WERI-Rb-1 (cell line): ENCODE results near the gene LITAFD.

Experiments
- DNase-seq: peaks from one replicate; pipeline ENCODE4 v3.0.0-alpha.2; 2020
- H3K27ac ChIP-seq: fragments of 250-450 bp; sonication (Bioruptor Pico); 2 replicates; pipeline ENCODE4 v1.5.1; 2020; ENCODE audit warnings: mild to moderate bottlenecking, moderate library complexity
- H3K27me3 ChIP-seq: fragments of 250-450 bp; sonication (Bioruptor Pico); 2 replicates; pipeline ENCODE4 v1.5.1; 2021; ENCODE audit warnings: mild to moderate bottlenecking, low read depth, moderate library complexity; ENCODE audit not compliant: insufficient read depth, severe bottlenecking
- H3K36me3 ChIP-seq: fragments of 250-450 bp; sonication (Bioruptor Pico); 2 replicates; pipeline ENCODE4 v1.5.1; 2020; ENCODE audit warnings: mild to moderate bottlenecking, moderate library complexity
- H3K4me3 ChIP-seq: 2 replicates; pipeline ENCODE4 v1.5.1; 2011; ENCODE audit warnings: low read depth, mild to moderate bottlenecking, control low read depth, low read length
- H3K9me3 ChIP-seq: fragments of 250-450 bp; sonication (Bioruptor Pico); 2 replicates; pipeline ENCODE4 v1.5.1; 2021; ENCODE audit warnings: mild to moderate bottlenecking, moderate library complexity; ENCODE audit not compliant: severe bottlenecking
- TF ChIP-seq, protein P1 (sequence below): IDR thresholded peaks from 2 replicates; pipeline ENCODE4 v1.5.1; 2011; ENCODE audit warnings: low read depth, mild to moderate bottlenecking, control low read depth, inconsistent platforms, low read length

Gene LITAFD

DNA sequence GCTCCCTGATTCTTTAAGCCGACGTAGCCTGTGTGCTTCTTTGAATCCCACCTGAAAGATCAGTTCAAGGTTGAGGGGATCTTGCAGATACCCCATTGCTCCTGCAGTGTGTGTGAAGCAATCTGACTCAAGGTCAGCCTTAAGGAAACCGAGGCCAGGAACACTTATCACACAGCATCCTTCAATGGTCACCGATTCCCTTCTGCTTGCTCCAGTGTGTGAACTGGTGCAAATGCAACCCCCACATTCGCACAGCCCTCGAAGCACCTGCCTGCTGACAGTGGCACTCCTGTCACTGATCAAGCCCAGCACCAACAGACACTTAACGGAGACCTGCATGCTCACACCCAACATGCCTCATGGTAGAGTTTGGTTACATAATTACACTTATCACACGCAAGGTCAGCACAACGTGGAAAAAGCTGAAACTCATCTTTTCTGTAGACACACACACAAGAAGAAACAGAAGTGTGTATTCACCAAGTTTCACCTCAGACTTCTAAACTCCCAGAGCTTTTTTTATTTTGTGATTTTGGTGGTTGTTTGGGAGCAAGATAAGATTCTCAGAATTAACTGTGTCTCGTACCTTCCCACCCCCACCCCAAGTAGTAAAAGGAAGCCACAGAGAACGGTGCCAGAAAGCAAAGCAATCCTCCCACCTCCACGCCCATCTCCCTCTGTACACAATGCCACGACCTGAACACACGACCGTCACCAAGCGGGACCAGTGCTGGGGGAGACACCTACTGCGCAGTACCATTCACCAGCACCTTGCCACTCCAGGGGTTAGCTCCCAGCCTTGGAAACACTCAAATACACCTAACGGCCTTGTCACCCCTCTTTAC lies 37.2 kb downstream of the LITAFD start:
- no peaks in the 10 kb centered on the region for H3K27me3 ChIP-seq
- H3K4me3 ChIP-seq, result no peak overlapping the region
- H3K9me3 ChIP-seq, result no peaks in the 10 kb centered on the region
- peaks cover 81% of the 10 kb centered on the region for H3K36me3 ChIP-seq
- H3K27ac ChIP-seq, result no peak overlapping the region
- TF ChIP-seq, protein P1, sequence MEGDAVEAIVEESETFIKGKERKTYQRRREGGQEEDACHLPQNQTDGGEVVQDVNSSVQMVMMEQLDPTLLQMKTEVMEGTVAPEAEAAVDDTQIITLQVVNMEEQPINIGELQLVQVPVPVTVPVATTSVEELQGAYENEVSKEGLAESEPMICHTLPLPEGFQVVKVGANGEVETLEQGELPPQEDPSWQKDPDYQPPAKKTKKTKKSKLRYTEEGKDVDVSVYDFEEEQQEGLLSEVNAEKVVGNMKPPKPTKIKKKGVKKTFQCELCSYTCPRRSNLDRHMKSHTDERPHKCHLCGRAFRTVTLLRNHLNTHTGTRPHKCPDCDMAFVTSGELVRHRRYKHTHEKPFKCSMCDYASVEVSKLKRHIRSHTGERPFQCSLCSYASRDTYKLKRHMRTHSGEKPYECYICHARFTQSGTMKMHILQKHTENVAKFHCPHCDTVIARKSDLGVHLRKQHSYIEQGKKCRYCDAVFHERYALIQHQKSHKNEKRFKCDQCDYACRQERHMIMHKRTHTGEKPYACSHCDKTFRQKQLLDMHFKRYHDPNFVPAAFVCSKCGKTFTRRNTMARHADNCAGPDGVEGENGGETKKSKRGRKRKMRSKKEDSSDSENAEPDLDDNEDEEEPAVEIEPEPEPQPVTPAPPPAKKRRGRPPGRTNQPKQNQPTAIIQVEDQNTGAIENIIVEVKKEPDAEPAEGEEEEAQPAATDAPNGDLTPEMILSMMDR, result no peak
- no peak for DNase-seq

DNA sequence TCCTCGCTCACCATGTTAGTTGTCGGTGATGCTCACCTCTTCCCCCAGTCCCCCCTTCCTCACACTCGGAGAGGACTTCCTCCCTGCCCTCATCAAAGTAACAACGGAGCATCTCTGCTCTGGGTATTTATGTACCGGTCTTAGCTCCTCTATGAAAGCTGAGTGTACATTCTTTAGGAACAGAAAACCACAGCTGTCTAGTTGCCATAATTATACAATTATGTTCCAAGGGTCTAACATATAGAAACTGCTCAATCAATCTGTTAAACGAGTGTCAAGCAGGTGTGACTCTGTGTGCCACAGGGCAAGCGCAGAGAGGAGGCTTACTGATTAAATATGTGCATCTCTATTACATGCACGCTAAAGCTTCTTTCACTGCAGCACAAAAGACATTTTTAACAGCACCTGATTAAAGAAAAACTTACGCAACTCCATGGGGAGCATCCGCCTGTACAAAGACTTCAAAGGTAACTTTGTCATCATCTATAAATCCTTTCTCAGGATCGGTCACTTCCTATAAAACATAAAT lies 37.8 kb downstream of the LITAFD start:
- no peak overlapping the region for H3K27ac ChIP-seq
- H3K4me3 ChIP-seq, result no peak overlapping the region
- TF ChIP-seq, protein P1, result no peak
- H3K27me3 ChIP-seq, result no peaks in the 10 kb centered on the region
- H3K9me3 ChIP-seq, result no peaks in the 10 kb centered on the region
- H3K36me3 ChIP-seq, result peaks cover 79% of the 10 kb centered on the region
- no peak for DNase-seq

DNA sequence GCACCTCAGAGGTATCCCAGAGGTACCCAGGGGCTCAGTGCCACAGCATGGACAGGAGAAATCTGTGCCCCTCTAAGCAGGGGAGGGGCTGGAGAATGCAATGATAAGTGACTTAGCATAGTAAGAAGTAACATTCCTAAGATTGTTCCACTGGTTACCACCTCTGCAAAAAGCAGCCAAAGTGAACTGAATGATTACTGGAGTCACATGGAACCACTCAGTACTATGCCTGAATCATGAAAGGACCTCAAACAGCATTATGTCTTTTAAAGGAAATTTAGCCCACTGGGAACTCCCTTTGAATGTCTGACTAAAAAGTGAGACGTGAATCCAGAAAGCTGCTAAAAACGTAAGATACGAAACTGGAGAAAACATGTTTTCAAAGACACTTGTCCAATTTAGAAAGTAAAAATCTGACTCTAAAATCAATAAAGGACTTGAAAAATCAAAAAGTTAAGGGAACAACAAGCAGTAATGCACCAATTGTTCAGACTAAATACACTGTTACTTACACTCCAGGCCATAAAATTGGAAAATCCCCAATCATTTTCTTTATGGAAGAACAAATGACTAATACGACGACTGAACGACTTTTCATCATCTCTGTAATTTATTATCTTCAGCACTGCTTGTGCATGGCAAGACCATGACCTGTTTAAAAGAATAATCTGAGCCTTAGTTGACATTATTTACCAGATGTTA lies 38.6 kb downstream of the LITAFD start:
- TF ChIP-seq, protein P1, result no peak
- H3K27me3 ChIP-seq, result no peaks in the 10 kb centered on the region
- no peak overlapping the region for H3K4me3 ChIP-seq
- H3K36me3 ChIP-seq, result peaks cover 73% of the 10 kb centered on the region
- no peak for DNase-seq
- H3K9me3 ChIP-seq, result no peaks in the 10 kb centered on the region
- H3K27ac ChIP-seq, result no peak overlapping the region

DNA sequence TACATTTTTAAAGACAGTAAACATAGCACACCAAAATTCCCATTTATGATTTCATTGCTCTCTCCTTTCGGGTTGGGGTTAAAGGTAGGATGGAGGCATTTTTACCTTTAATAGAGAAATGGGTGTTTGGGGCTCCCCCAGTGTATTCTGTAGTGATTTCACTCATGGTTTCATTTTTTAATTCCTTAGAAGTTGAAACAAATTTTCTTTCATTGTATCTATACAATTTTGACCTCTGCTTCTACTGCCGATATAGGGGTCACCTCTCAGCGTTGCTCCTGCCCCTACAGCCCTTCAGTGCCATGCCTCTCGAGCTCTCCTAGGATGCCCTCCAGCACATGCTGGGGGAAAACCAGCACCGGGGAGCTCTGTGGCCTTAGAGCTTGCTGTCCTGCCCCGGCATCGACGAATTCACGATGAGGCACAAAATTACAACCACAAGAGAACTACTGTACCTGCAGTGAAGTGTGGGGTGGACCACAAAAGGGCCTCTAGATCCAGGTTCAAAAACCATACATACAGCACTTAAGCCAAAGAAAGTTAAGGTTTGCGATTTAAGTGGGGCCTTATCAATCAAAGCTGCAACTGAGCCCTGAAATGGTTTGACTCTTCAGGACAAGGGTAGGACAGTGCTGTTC lies 39.3 kb downstream of the LITAFD start:
- DNase-seq, result no peak
- TF ChIP-seq, protein P1, result no peak
- no peak overlapping the region for H3K4me3 ChIP-seq
- peaks cover 76% of the 10 kb centered on the region for H3K36me3 ChIP-seq
- H3K27ac ChIP-seq, result no peak overlapping the region
- no peaks in the 10 kb centered on the region for H3K27me3 ChIP-seq
- H3K9me3 ChIP-seq, result no peaks in the 10 kb centered on the region

DNA sequence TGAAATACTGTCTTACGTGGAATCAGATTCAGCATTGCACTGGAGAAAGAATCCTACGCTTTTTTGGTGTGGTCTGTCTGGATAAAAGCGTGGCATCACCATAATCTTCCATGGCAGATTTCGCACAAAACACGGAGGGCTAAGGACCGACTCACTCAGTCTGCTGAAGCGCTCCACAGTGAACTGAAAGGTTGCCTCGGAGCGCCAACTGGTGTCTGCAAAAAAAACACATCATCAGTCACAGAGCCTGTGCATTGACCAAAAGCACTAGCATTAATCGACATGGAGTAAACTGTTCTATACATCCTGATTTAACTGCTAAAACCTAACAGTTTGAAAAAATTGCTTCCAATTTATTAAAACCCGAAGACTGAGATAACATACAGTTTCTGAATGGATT lies 41.0 kb downstream of the LITAFD start:
- no peak overlapping the region for H3K27ac ChIP-seq
- H3K4me3 ChIP-seq, result no peak overlapping the region
- no peaks in the 10 kb centered on the region for H3K27me3 ChIP-seq
- no peaks in the 10 kb centered on the region for H3K9me3 ChIP-seq
- TF ChIP-seq, protein P1, result peak; percentile 22; the same call in 1 of the 2 replicates
- no peak for DNase-seq
- H3K36me3 ChIP-seq, result peaks cover 77% of the 10 kb centered on the region
